Measurements from ENCODE around the gene MAB21L2. TPM values are rescaled to one million over a fixed set of nuclear protein-coding genes. Genes with fewer than 3 reads are reported as not detected.

The MAB21L2 gene
- total and polyA plus RNA-seq, 10 of the 15 experiments (the other 5 are each of a cell fraction or from before 2014, with no cell fraction given) = 0.11 to 0.25 TPM; not detected in 8

GRCh38 chr4:150573534-150573933, 8.4 kb upstream of the MAB21L2 start:
- Histone ChIP-seq H3K9ac (ENCODE audit: control insufficient read depth, insufficient read depth, low read length) (no peak overlapping the region), H2AFZ (ENCODE audit: control insufficient read depth, low read depth, low read length) (no peak overlapping the region), H3K36me3 (ENCODE audit: control insufficient read depth in 2 of 2, insufficient read depth in 2 of 2, low read length in 1 of 2) (no peaks in the 10 kb centered on the region), H3K27me3 (replicated peaks in 1 of 2; ENCODE audit: control insufficient read depth in 2 of 2, insufficient read depth in 2 of 2, low read length in 1 of 2) (no peaks in the 10 kb centered on the region), H3K27ac (ENCODE audit: control insufficient read depth, insufficient read depth) (no peak overlapping the region), H3K9me3 (replicated peaks; ENCODE audit: control insufficient read depth, insufficient read depth, low read length) (no peaks in the 10 kb centered on the region), H3K4me3 (no peak overlapping the region), H3K4me1 (ENCODE audit: control insufficient read depth, insufficient read depth, low read length) (no peaks in the 10 kb centered on the region), H4K20me1 (ENCODE audit: control insufficient read depth, insufficient read depth) (no peaks in the 10 kb centered on the region), H3K4me2 (ENCODE audit: control insufficient read depth, insufficient read depth) (no peak overlapping the region), H3K79me2 (ENCODE audit: control insufficient read depth, insufficient read depth, low read length) (no peaks in the 10 kb centered on the region)
- ChIA-PET RAD21 (ENCODE audit: unreplicated experiment) (interaction anchor here (2.2 kb wide), 1 partner anchor 20 kb away, joined by 7 read pairs; no protein-coding TSS in a partner anchor), SMC1A (ENCODE audit: uncharacterized antibody, unreplicated experiment) (interaction anchor here (1.1 to 2.5 kb wide), 6 partner anchors 15 to 293 kb away, joined by 3 to 9 read pairs (median 4); no protein-coding TSS in a partner anchor), POLR2A (no interaction called here), CTCF (interaction anchor here (1.1 kb wide), 1 partner anchor 264 kb away, joined by 3 read pairs; no protein-coding TSS in a partner anchor)
- ATAC-seq (peak; percentile 39), DNase-seq (ENCODE audit: low read depth, low spot score) (no peak), FAIRE-seq (no peak)
- TF ChIP-seq MEF2B (IDR thresholded peaks at IDR 0.05; ENCODE audit: partially characterized antibody, poor library complexity, severe bottlenecking) (peak; percentile 37), KAT2A (conservative IDR thresholded peaks at IDR 0.05; ENCODE audit: control insufficient read depth, low read depth, low read length) (no peak), DPF2 (IDR thresholded peaks at IDR 0.05) (peak; percentile 40; the same call in 1 of the 2 replicates), HCFC1 (IDR thresholded peaks at IDR 0.05; ENCODE audit: low read length) (no peak), SKIL (IDR thresholded peaks at IDR 0.05; ENCODE audit: low read depth, poor library complexity, severe bottlenecking) (no peak), CBX3 (IDR thresholded peaks at IDR 0.05; ENCODE audit: borderline replicate concordance, low read depth) (no peak), WRNIP1 (IDR thresholded peaks at IDR 0.05; ENCODE audit: borderline replicate concordance, low read depth, low read length) (no peak), MTA2 (IDR thresholded peaks at IDR 0.05; ENCODE audit: low read depth) (peak; percentile 72; the same call in 1 of the 2 replicates), BACH1 (IDR thresholded peaks at IDR 0.05; ENCODE audit: borderline replicate concordance) (peak; percentile 37; the same call in 1 of the 2 replicates), CBX5 (IDR thresholded peaks at IDR 0.05; ENCODE audit: low read depth) (no peak), EP300 (IDR thresholded peaks at IDR 0.05; ENCODE audit: borderline replicate concordance in 1 of 2, control insufficient read depth in 1 of 2, low read depth in 2 of 2, low read length in 2 of 2) (0 out of 4 replicates have a peak, but pooled peaks of 1 of the 2 experiments have one; percentile 23), ATF2 (IDR thresholded peaks at IDR 0.05; ENCODE audit: low read length) (no peak), JUNB (IDR thresholded peaks at IDR 0.05) (no peak), IKZF2 (IDR thresholded peaks at IDR 0.05) (peak in 1 of 2 experiments; percentile 37; a peak in 1 of 4 replicates), SMARCA5 (IDR thresholded peaks at IDR 0.05) (no peak), PRDM15 (CRISPR knock-in tag; IDR thresholded peaks at IDR 0.05) (no peak), ZNF24 (IDR thresholded peaks at IDR 0.05) (0 out of 2 replicates have a peak, but pooled peaks have one; percentile 32), FOS (IDR thresholded peaks at IDR 0.05; ENCODE audit: borderline replicate concordance, extremely low read depth, insufficient read length) (no peak)
- BruUV-seq (replicated peaks) = no TSS peak
- 100% methylated on average over 1 of the region's 1 CpG for WGBS (ENCODE audit: insufficient coverage, insufficient replicate concordance, low lambda C conversion rate, missing lambda C conversion rate)
- in situ Hi-C loops (cut with MboI) (no loop called here), intact Hi-C loops (cut with micrococcal nuclease; ENCODE audit: unreplicated experiment) (no loop called here)

Data from GM12878 (cell line).